ENCODE data around the gene IL25. TPM values are rescaled to one million over a fixed set of nuclear protein-coding genes. Genes with fewer than 3 reads are reported as not detected.

IL25 gene
- total RNA-seq, 1 donor from 2014 or later = not detected

DNA sequence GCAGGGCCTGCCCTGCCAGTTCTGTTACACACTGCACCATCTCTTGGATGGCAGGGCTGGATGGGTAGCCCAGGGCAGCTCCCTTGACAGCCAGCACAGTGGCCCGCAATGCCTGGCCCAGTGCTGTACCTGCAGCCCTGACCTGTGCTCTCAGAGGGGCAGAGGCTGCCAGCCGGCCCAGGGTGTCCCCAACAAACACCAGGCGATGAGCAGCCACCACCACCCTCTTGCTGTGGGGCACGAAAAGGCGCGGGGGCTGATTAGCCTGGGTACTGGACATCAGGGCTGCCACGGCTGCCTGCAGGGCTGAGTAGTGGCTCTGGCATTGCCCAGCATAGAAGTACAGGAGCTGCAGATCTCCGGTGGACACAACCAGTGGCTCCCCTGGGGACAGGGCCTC lies 15.3 kb upstream of the IL25 start:
- Mint-ChIP-seq H3K36me3 (peaks cover 8% of the 10 kb centered on the region), H3K4me1 (peaks cover 16% of the 10 kb centered on the region), H3K27me3 (ENCODE audit: low read depth) (no peaks in the 10 kb centered on the region), H3K27ac (no peak overlapping the region), H3K4me3 (no peak overlapping the region), H3K9me3 (no peaks in the 10 kb centered on the region)
- DNase-seq (ENCODE audit: low spot score in 2 of 2, unreplicated experiment in 2 of 2) = no peak
- TF ChIP-seq, protein P1, sequence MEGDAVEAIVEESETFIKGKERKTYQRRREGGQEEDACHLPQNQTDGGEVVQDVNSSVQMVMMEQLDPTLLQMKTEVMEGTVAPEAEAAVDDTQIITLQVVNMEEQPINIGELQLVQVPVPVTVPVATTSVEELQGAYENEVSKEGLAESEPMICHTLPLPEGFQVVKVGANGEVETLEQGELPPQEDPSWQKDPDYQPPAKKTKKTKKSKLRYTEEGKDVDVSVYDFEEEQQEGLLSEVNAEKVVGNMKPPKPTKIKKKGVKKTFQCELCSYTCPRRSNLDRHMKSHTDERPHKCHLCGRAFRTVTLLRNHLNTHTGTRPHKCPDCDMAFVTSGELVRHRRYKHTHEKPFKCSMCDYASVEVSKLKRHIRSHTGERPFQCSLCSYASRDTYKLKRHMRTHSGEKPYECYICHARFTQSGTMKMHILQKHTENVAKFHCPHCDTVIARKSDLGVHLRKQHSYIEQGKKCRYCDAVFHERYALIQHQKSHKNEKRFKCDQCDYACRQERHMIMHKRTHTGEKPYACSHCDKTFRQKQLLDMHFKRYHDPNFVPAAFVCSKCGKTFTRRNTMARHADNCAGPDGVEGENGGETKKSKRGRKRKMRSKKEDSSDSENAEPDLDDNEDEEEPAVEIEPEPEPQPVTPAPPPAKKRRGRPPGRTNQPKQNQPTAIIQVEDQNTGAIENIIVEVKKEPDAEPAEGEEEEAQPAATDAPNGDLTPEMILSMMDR (IDR thresholded peaks at IDR 0.05; ENCODE audit: unreplicated experiment) = no peak

DNA sequence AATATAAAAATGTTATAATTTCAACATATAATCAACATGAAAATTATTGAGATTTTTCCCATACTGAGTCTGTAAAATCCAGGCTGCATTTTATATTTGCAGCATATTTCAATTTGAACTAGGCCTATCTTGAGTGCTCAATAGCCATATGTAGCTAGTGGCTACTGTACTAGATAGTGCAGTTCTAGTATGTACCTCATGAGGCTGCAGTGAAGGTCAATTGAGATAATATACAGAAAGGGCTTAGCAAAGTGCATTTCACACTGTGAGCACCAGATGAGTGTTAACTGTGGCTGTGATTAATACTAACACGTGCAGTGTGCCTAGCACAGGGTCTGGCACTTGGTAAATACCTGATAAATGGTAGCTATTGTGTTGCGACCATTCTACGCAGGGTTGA lies 14.6 kb upstream of the IL25 start:
- Mint-ChIP-seq H3K4me1 (peaks cover 15% of the 10 kb centered on the region), H3K27me3 (ENCODE audit: low read depth) (no peaks in the 10 kb centered on the region), H3K9me3 (no peaks in the 10 kb centered on the region), H3K27ac (peak overlapping the region; percentile 74), H3K4me3 (no peak overlapping the region), H3K36me3 (peaks cover 8% of the 10 kb centered on the region)
- TF ChIP-seq, protein P1 (IDR thresholded peaks at IDR 0.05; ENCODE audit: unreplicated experiment) = no peak
- DNase-seq (ENCODE audit: low spot score in 2 of 2, unreplicated experiment in 2 of 2) = no peak

- Mint-ChIP-seq H3K36me3 (peaks cover 8% of the 10 kb centered on the region), H3K27ac (peak overlapping the region; percentile 74), H3K4me1 (peaks cover 17% of the 10 kb centered on the region), H3K9me3 (no peaks in the 10 kb centered on the region), H3K4me3 (no peak overlapping the region), H3K27me3 (ENCODE audit: low read depth) (no peaks in the 10 kb centered on the region)
- TF ChIP-seq, protein P1 (IDR thresholded peaks at IDR 0.05; ENCODE audit: unreplicated experiment) = no peak
- peak in 1 of 2 experiments; percentile 13 for DNase-seq (ENCODE audit: low spot score in 2 of 2, unreplicated experiment in 2 of 2)
Observed at GRCh38 chr14:23358553-23359166, 13.9 kb upstream of the IL25 start.

DNA sequence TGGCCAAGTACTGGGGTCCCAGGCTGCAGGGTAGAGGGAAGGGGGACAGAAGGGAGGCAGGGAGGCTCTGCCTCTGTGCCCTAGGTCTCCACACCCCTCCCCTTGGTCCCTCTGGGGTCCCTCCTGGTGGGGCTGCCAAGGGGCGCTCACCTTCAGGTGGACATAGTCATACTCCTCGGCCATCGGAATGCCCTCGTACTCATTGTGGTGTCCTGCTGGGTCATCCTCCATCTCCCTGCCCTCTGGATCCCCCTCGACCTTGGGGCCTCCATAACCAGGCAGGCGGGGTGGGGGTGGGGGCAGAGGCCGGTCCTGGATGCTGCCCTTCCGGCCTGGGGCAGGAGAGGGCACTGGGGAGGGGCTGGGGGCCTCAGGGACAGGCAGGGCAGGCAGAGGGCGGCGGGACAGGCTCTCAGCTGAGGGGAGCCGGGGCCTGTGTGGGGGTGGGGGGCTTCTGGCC lies 13.4 kb upstream of the IL25 start:
- DNase-seq (ENCODE audit: low spot score in 2 of 2, unreplicated experiment in 2 of 2) = no peak
- Mint-ChIP-seq H3K27ac (no peak overlapping the region), H3K9me3 (no peaks in the 10 kb centered on the region), H3K4me3 (no peak overlapping the region), H3K4me1 (peaks cover 21% of the 10 kb centered on the region), H3K27me3 (ENCODE audit: low read depth) (no peaks in the 10 kb centered on the region), H3K36me3 (peaks cover 8% of the 10 kb centered on the region)
- TF ChIP-seq, protein P1 (IDR thresholded peaks at IDR 0.05; ENCODE audit: unreplicated experiment) = no peak

DNA sequence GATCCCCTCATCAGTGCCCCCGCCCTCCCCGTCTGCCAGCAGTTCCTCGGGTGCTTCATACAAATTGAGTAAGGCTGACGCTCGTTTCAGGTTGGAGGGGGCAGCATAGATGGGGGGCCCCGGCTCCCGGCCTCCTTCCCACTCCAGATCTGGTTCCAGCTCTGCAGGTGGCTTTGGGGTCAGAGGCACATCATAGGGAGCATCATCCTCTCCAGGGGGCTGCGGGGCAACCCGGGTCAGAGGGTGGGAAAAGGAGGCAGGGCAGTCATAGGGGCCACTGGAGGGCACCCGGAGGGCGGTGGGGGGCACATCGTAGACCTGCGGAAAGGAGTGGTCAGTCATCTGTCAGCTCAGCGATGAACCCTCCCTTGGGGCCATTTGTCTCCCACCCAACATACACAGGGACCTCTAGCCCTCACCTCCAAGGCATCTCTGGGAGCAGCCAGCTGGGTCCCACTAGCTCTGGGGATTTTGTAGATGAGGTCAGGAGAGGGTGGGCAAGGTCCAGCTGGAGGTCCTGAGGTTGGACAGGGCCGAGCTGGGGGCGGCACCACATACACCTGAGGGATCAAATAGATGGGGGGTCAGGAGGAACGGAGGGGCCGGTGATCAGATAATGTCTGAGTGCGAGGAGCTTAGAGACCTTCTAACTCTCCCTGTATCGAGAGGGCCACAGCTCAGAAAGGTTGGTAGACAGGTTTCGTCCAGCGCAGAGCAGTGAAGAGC lies 12.7 kb upstream of the IL25 start:
- H3K36me3 Mint-ChIP-seq = peaks cover 8% of the 10 kb centered on the region
- peak overlapping the region; percentile 6 for H3K27ac Mint-ChIP-seq
- H3K9me3 Mint-ChIP-seq = no peaks in the 10 kb centered on the region
- TF ChIP-seq, protein P1 (IDR thresholded peaks at IDR 0.05; ENCODE audit: unreplicated experiment) = no peak
- no peak overlapping the region for H3K4me3 Mint-ChIP-seq
- DNase-seq (ENCODE audit: low spot score in 2 of 2, unreplicated experiment in 2 of 2) = no peak
- no peaks in the 10 kb centered on the region for H3K27me3 Mint-ChIP-seq (ENCODE audit: low read depth)
- peaks cover 27% of the 10 kb centered on the region for H3K4me1 Mint-ChIP-seq

Measured in mesothelial cell of epicardium (in vitro differentiated cells).